C4-2B (cell line): Measurements from ENCODE around the gene CHPT1.

Experiments
- ZFX ChIP-seq: fragments of 450-650 bp; IDR thresholded peaks from 2 replicates; pipeline ENCODE4 v1.6.1; 2017
- TF ChIP-seq, protein P1 (sequence below): fragments of 450-650 bp; conservative IDR thresholded peaks from 2 replicates; pipeline ENCODE4 v1.5.1; 2017; ENCODE audit warnings: mild to moderate bottlenecking

DNA sequence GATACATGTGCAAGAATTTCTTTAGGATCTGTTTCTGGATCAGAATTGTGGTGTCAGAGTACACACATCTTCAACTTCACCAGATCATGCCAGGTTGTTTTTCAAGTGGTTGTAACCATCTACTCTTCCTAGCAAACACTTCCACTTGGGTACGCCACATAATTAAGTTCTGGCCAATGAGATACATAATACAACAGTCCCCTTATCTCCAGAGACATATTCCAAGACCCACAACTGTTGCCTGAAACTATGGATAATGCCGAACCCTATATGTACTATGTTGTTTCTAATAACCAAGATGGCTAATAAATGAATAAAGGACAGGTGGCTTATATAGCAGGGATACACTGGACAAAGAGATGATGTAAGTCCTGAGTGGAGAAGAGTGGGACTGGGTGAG lies 2.5 kb upstream of the CHPT1 start:
- TF ChIP-seq, protein P1, sequence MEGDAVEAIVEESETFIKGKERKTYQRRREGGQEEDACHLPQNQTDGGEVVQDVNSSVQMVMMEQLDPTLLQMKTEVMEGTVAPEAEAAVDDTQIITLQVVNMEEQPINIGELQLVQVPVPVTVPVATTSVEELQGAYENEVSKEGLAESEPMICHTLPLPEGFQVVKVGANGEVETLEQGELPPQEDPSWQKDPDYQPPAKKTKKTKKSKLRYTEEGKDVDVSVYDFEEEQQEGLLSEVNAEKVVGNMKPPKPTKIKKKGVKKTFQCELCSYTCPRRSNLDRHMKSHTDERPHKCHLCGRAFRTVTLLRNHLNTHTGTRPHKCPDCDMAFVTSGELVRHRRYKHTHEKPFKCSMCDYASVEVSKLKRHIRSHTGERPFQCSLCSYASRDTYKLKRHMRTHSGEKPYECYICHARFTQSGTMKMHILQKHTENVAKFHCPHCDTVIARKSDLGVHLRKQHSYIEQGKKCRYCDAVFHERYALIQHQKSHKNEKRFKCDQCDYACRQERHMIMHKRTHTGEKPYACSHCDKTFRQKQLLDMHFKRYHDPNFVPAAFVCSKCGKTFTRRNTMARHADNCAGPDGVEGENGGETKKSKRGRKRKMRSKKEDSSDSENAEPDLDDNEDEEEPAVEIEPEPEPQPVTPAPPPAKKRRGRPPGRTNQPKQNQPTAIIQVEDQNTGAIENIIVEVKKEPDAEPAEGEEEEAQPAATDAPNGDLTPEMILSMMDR, result no peak
- TF ChIP-seq ZFX, result no peak
